Glutamatergic neuron (in vitro differentiated cells): ENCODE measurements around the gene C1QA. TPM values are rescaled to one million over a fixed set of nuclear protein-coding genes. Genes with fewer than 3 reads are reported as not detected.

Experiments used
- DNase-seq: peaks from one replicate; pipeline ENCODE4 v3.0.0; 2022
- H3K27ac Mint-ChIP-seq: one replicate; pipeline ENCODE4 v1.8.0; 2020; ENCODE audit warnings: mild to moderate bottlenecking, mixed read lengths, inconsistent platforms; ENCODE audit not compliant: unreplicated experiment
- H3K27me3 Mint-ChIP-seq: one replicate; pipeline ENCODE4 v1.8.0; 2020; ENCODE audit warnings: mild to moderate bottlenecking, moderate library complexity, mixed read lengths, inconsistent platforms; ENCODE audit not compliant: unreplicated experiment
- H3K36me3 Mint-ChIP-seq: one replicate; pipeline ENCODE4 v1.8.0; 2020; ENCODE audit warnings: mild to moderate bottlenecking, mixed read lengths, inconsistent platforms; ENCODE audit not compliant: unreplicated experiment
- H3K4me1 Mint-ChIP-seq: one replicate; pipeline ENCODE4 v1.8.0; 2020; ENCODE audit warnings: mild to moderate bottlenecking, low read depth, mixed read lengths, inconsistent platforms; ENCODE audit not compliant: unreplicated experiment
- H3K4me3 Mint-ChIP-seq: one replicate; pipeline ENCODE4 v1.8.0; 2020; ENCODE audit warnings: mild to moderate bottlenecking, mixed read lengths, inconsistent platforms; ENCODE audit not compliant: unreplicated experiment
- H3K9me3 Mint-ChIP-seq: one replicate; pipeline ENCODE4 v1.8.0; 2020; ENCODE audit warnings: mild to moderate bottlenecking, moderate library complexity, mixed read lengths, inconsistent platforms; ENCODE audit not compliant: unreplicated experiment
- CTCF ChIP-seq: fragments of 200-600 bp; sonication (generic); IDR thresholded peaks from one replicate; pipeline ENCODE4 v1.5.0; 2021; ENCODE audit not compliant: partially characterized antibody, unreplicated experiment
- total RNA-seq: library from RNA; stranded (reverse); fragmentation: NEBNext Ultra II Directional; extraction: Animal tissue kit (Norgen Biotek cat#: 25700); gene quantifications from one replicate; pipeline ENCODE4 v1.2.1, GENCODE V29; 2021; ENCODE audit not compliant: unreplicated experiment

Gene C1QA
- total RNA-seq, 1 donor from 2014 or later = not detected

GRCh38 chr1:22616571-22616970, 19.9 kb upstream of the C1QA start:
- Mint-ChIP-seq H3K4me1 (peaks cover 36% of the 10 kb centered on the region), H3K9me3 (peaks cover 21% of the 10 kb centered on the region), H3K4me3 (no peak overlapping the region), H3K27ac (no peak overlapping the region), H3K36me3 (no peaks in the 10 kb centered on the region), H3K27me3 (peaks cover 19% of the 10 kb centered on the region)
- no peak for DNase-seq
- no peak for TF ChIP-seq CTCF

- Mint-ChIP-seq H3K9me3 (peaks cover 12% of the 10 kb centered on the region), H3K36me3 (no peaks in the 10 kb centered on the region), H3K27me3 (peaks cover 17% of the 10 kb centered on the region), H3K4me3 (no peak overlapping the region), H3K27ac (no peak overlapping the region), H3K4me1 (peaks cover 29% of the 10 kb centered on the region)
- no peak for TF ChIP-seq CTCF
- DNase-seq = no peak
These were observed 18.4 kb upstream of the C1QA start for GRCh38 chr1:22618056-22618455.

- Mint-ChIP-seq H3K36me3 (no peaks in the 10 kb centered on the region), H3K4me1 (peaks cover 20% of the 10 kb centered on the region), H3K27ac (peak overlapping the region; percentile 44), H3K4me3 (peak overlapping the region; percentile 15), H3K27me3 (peaks cover 11% of the 10 kb centered on the region), H3K9me3 (peaks cover 8% of the 10 kb centered on the region)
- no peak for DNase-seq
- no peak for TF ChIP-seq CTCF
These were observed 17.2 kb upstream of the C1QA start for GRCh38 chr1:22619252-22619651.

- Mint-ChIP-seq H3K27me3 (peaks cover 6% of the 10 kb centered on the region), H3K4me1 (peaks cover 15% of the 10 kb centered on the region)
These were observed 16.6 kb upstream of the C1QA start for GRCh38 chr1:22619798-22620197.

GRCh38 chr1:22621761-22622160, 14.7 kb upstream of the C1QA start:
- H3K27ac Mint-ChIP-seq = no peak overlapping the region
- peaks cover 7% of the 10 kb centered on the region for H3K9me3 Mint-ChIP-seq
- H3K36me3 Mint-ChIP-seq = no peaks in the 10 kb centered on the region
- H3K4me3 Mint-ChIP-seq = no peak overlapping the region
- peaks cover 20% of the 10 kb centered on the region for H3K4me1 Mint-ChIP-seq
- DNase-seq = no peak
- TF ChIP-seq CTCF = no peak
- H3K27me3 Mint-ChIP-seq = peaks cover 7% of the 10 kb centered on the region

More at GRCh38 chr1:22619798-22620197, 16.6 kb upstream of the C1QA start:
- peak overlapping the region; percentile 12 for H3K27ac Mint-ChIP-seq
- peaks cover 7% of the 10 kb centered on the region for H3K9me3 Mint-ChIP-seq
- no peaks in the 10 kb centered on the region for H3K36me3 Mint-ChIP-seq
- TF ChIP-seq CTCF = no peak
- peak overlapping the region; percentile 15 for H3K4me3 Mint-ChIP-seq
- no peak for DNase-seq
